NCI-H510A (cell line): ENCODE results near the gene GTF2F2.
"Not testable (repeated sequence)": the region's sequence is repeated elsewhere in the genome, so short reads cannot be mapped to it uniquely, and the experiment has no call there.

ENCODE experiments used
- DNase-seq: peaks from one replicate; lab custom pipeline; 2025; lab: John Stamatoyannopoulos, UW

Gene GTF2F2

GRCh38 chr13:45180303-45180702 lies 60.0 kb downstream of the GTF2F2 start:
- DNase-seq: no peak

DNA sequence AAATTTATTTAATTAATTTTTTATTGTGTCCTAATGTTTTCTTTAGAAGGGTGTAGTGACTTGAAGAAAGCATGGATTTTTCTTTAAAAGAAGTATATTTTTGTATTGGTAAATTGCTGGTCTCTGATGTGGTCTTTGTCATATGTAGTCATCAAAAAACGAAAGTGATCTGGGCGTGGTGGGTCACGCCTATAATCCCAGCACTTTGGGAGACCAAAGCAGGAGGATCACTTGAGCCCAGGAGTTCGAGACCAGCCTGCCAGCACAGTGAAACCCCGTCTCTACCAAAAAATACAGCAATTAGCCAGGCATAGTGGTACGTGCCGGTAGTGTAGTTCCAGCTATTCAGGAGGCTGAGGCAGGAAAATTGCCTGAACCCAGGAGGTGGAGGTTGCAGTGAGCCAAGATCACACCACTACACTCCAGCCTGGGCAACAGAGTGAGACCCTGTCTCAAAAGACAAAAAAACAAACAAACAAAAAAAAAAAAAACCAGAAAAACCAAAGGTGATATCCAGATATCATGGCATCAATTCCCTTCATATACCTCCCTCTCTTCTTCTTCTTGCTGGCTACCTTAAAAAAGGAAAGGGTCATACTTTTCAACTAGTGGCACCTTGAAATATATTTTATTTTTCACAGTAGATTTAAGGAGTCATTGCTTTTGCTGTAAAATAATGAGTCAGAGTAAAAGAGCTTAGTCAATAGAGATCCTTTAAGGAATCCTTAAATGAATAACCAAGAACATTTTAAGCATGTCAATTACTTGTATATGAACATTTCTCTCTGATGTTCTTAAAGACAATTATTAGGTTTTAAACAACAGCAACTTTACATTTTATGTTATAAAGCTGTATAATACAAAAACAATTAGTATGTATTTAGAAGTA lies 60.6 kb downstream of the GTF2F2 start:
- no peak for DNase-seq

GRCh38 chr13:45184693-45185092 lies 64.4 kb downstream of the GTF2F2 start:
- no peak for DNase-seq

- no peak for DNase-seq
Measured at GRCh38 chr13:45185286-45185685, 65.0 kb downstream of the GTF2F2 start.

DNA sequence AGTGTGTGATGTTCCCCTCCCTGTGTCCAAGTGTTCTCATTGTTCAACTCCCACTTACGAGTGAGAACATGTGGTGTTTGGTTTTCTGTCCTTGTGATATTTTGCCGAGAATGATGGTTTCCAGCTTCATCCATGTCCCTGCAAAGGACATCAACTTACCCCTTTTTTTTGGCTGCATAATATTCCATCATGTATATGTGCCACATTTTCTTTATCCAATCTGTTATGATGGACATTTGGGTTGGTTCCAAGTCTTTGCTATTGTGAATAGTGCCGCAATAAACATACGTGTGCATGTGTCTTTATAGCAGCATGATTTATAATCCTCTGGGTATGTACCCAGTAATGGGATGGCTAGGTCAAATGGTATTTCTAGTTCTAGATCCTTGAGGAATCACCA lies 68.8 kb downstream of the GTF2F2 start:
- not testable (repeated sequence) for DNase-seq

GRCh38 chr13:45189511-45189910 lies 69.2 kb downstream of the GTF2F2 start:
- not testable (repeated sequence) for DNase-seq

GRCh38 chr13:45191874-45192273 lies 71.6 kb downstream of the GTF2F2 start:
- DNase-seq: no peak

- no peak for DNase-seq
Measured at GRCh38 chr13:45194081-45194939, 74.0 kb downstream of the GTF2F2 start.

DNA sequence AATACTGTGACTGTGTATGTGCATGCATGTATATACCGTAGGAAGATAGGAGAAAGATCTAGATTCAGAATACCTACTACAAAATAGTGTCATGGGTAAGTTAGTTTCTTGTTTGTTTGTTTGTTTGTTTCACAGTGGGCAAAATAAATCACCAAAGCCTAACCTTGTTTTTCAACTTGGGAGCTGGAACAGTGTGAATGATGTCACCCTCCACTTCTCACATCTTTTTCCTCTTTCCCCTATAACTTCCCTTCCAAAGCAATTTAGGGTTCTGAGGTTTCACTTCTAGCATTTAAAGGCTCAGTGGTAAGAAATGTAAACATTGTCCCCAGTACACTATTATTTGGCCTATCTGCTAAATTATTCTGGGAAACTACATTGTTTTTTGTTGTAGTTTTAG lies 75.1 kb downstream of the GTF2F2 start:
- no peak for DNase-seq

DNA sequence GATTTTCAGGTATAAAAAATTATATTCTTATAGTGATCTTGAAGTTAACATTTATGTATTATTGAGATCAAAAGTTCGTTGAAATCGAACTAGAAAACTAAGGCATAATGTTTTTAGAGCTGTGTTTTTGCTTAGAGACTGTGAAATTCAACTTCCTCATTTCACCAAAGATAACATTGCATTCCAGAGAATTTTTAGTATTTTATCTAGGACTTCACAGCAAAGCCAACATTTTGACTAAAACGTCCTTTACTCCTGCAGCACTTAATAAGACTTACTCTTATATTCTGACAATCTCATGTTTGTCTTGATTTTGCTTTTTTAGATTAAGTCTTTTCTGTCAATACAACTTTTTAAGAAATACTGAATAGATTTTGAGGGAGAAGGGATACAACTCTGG lies 75.8 kb downstream of the GTF2F2 start:
- DNase-seq: no peak

- no peak for DNase-seq
Measured at GRCh38 chr13:45196622-45197021, 76.3 kb downstream of the GTF2F2 start.

DNA sequence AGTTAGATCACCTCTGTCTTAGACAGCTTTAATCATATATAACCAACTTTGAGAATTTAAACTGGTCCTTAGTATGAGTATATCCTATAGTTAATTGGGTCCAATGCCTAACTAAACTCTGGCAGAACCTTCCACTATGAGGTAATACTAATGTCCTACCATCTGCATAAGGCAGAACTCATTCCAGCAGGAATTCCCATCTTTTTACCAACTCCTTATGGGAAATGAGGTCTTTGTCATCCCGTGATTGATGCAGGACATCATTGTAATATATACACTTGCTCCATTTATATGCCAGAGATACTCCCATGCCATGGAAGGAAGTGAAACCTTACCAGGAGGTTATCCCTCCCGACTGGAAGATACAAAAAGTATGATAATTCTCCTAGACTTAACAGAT lies 77.7 kb downstream of the GTF2F2 start:
- DNase-seq: no peak

DNA sequence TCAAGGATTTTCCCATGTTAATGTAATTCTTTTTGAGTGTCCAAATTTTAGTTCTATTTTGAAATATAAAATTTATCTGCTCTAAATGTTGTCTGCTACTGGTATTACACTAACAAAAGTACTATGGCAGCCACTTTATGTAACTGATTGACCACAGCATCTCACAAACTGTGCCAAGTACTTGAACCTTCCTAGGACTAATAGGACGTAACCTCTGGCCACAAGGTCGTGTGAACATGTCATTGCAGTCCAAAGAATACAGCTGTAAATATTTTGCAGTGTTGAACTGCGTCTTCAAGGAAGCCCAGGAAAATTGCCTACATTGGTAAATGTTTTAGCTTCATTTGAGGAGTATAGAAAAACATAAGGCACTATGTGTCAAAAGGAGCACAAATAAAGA lies 78.6 kb downstream of the GTF2F2 start:
- no peak for DNase-seq

- DNase-seq: no peak
Measured at GRCh38 chr13:45199711-45200110, 79.4 kb downstream of the GTF2F2 start.

GRCh38 chr13:45200701-45201232 lies 80.5 kb downstream of the GTF2F2 start, which contains the start of gene KCTD4:
TSS of gene KCTD4 (minus strand) at chr13:45201045. CDS start at chr13:45194567, 6,478 bp downstream.
- no peak for DNase-seq

GRCh38 chr13:45205124-45205523 lies 84.8 kb downstream of the GTF2F2 start:
- no peak for DNase-seq

DNA sequence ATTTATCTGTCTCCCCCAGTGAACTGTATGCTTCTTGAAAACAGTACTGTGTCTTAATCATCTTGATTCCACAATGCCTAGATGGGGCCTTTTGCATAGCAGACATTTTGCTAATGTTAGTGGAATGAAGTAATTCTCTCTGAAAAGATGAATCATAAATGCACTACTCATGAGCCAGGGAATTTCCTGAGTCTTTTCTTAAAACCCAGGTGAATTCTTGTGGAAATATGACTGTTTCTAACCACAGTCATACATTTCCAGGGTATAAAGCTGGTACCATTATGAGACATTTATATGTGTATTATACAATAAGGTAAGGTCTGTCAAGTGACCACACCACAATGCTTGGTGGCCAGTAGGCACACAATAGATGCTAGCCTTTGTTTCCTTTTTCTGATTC lies 86.0 kb downstream of the GTF2F2 start:
- no peak for DNase-seq

DNA sequence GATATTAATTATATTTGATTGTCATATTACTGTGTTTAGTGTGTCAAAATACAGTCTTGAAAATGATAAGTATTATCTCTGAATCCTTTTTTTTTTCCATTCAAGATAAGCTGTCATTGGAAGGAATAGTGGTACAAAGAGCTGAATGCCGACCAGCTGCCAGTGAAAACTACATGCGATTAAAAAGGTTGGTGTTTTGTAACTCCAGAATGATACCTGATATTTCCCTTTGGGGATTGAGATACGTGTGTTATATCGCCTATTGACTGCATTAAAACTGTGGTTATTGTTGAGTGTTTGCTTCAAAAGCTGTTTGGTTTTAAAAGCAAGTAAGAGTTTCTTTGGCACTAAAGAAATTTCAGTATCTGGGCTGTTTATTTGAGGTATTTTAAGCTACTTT lies 87.0 kb downstream of the GTF2F2 start:
- DNase-seq: no peak

- DNase-seq: no peak
Measured at GRCh38 chr13:45208132-45208531, 87.8 kb downstream of the GTF2F2 start.

DNA sequence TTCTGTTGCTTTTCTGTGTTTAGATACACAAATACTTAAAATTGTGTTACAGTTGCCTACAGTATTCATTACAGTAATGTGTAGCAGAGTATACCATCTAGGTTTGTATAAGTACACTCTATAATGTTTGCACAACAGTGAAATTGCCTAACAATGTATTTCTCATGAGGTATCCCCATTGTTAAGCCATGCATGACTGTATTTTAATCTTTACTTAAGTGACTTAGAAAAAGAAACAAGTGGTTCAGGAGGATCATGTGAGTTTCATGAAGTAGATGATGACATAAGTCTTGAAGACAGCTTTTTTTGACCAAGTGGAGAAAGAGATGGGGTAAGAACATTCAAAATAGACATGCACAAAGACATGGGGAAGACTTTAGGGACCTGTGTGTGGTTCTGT lies 88.9 kb downstream of the GTF2F2 start:
- DNase-seq: no peak

GRCh38 chr13:45215392-45216077 lies 95.2 kb downstream of the GTF2F2 start:
- no peak for DNase-seq

DNA sequence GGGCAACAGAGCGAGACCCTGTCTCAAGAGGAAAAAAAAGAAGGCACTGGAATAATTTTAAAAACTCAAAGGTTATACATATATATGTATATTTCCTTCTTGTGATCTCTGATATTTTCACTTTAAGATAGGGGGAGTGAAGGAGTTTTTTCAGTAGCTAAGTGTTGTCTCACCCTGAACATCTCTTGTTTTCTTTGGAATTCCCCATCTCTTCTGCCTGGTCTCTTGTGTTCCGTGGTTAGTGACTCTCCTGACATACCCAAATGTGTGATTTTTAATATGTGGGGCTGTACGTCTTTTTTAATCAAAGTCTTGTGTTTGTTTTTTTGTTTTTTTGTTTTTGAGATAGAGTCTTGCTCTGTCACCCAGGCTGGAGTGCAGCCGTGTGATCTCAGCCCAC lies 95.9 kb downstream of the GTF2F2 start:
- DNase-seq: no peak
